Neural progenitor cell (in vitro differentiated cells): Measurements from ENCODE around the gene MYRFL. TPM values are rescaled to one million over a fixed set of nuclear protein-coding genes. Genes with fewer than 3 reads are reported as not detected.

Experiments
- DNase-seq: peaks from one replicate; pipeline ENCODE4 v3.0.0-alpha.2; 2016; ENCODE audit warnings: low spot score
- H2AFZ ChIP-seq: fragments of 200-600 bp; sonication (generic); replicated peaks from 2 replicates; pipeline ENCODE4 v1.6.1; 2016; ENCODE audit warnings: antibody characterized with exemption
- H3F3A ChIP-seq: fragments of 200-600 bp; sonication (generic); 2 replicates; pipeline ENCODE4 v1.6.1; 2016; ENCODE audit warnings: antibody characterized with exemption, low read depth
- H3K27ac ChIP-seq: fragments of 200-600 bp; sonication (generic); 2 replicates; pipeline ENCODE4 v1.5.1; 2016; ENCODE audit warnings: mild to moderate bottlenecking
- H3K27me3 ChIP-seq: fragments of 200-600 bp; sonication (generic); 2 replicates; pipeline ENCODE4 v1.6.1; 2016; ENCODE audit warnings: mild to moderate bottlenecking, moderate library complexity
- H3K36me3 ChIP-seq: fragments of 200-600 bp; sonication (generic); 2 replicates; pipeline ENCODE4 v1.5.1; 2016
- H3K4me1 ChIP-seq: fragments of 200-600 bp; sonication (generic); 2 replicates; pipeline ENCODE4 v1.6.1; 2016; ENCODE audit warnings: mixed run types
- H3K4me2 ChIP-seq: fragments of 200-600 bp; sonication (generic); 2 replicates; pipeline ENCODE4 v1.6.1; 2016
- H3K4me3 ChIP-seq: fragments of 200-600 bp; sonication (generic); 2 replicates; pipeline ENCODE4 v1.5.1; 2016
- H3K79me2 ChIP-seq: fragments of 200-600 bp; sonication (generic); 2 replicates; pipeline ENCODE4 v1.6.1; 2016; ENCODE audit warnings: low read depth
- H3K9ac ChIP-seq: fragments of 200-600 bp; sonication (generic); 2 replicates; pipeline ENCODE4 v1.6.1; 2016
- H3K9me3 ChIP-seq: fragments of 200-600 bp; sonication (generic); 2 replicates; pipeline ENCODE4 v1.5.1; 2016; ENCODE audit warnings: low read depth
- H4K20me1 ChIP-seq: fragments of 200-600 bp; sonication (generic); 2 replicates; pipeline ENCODE4 v1.6.1; 2016; ENCODE audit warnings: low read depth
- H3K27ac Mint-ChIP-seq: 3 replicates; pipeline ENCODE4 v1.8.0; 2021; ENCODE audit warnings: mixed read lengths
- H3K27me3 Mint-ChIP-seq: 2 replicates; pipeline ENCODE4 v1.8.0; 2022; ENCODE audit warnings: low read depth, mild to moderate bottlenecking, inconsistent platforms, moderate library complexity, mixed read lengths; ENCODE audit not compliant: insufficient read depth
- H3K36me3 Mint-ChIP-seq: 3 replicates; pipeline ENCODE4 v1.8.0; 2021; ENCODE audit warnings: mixed read lengths
- H3K4me1 Mint-ChIP-seq: 3 replicates; pipeline ENCODE4 v1.8.0; 2021; ENCODE audit warnings: mixed read lengths
- H3K4me3 Mint-ChIP-seq: 3 replicates; pipeline ENCODE4 v1.8.0; 2021; ENCODE audit warnings: mild to moderate bottlenecking, moderate library complexity, mixed read lengths
- H3K9me3 Mint-ChIP-seq: 3 replicates; pipeline ENCODE4 v1.8.0; 2020; ENCODE audit warnings: mixed read lengths
- CTCF ChIP-seq: fragments of 200-600 bp; sonication (generic); IDR thresholded peaks from 2 replicates; pipeline ENCODE4 v1.5.1; 2017; ENCODE audit warnings: antibody characterized with exemption, mild to moderate bottlenecking
- EZH2 ChIP-seq: fragments of 200-600 bp; sonication (generic); IDR thresholded peaks from 2 replicates; pipeline ENCODE4 v1.6.1; 2017; ENCODE audit warnings: antibody characterized with exemption, mild to moderate bottlenecking, moderate library complexity
- EZH2phosphoT487 ChIP-seq: fragments of 200-600 bp; sonication (generic); IDR thresholded peaks from 2 replicates; pipeline ENCODE4 v1.6.1; 2017; ENCODE audit warnings: antibody characterized with exemption
- total RNA-seq: library from RNA; depleted of rRNA; stranded (reverse); fragments of >200 nt; gene quantifications from 2 replicates; pipeline ENCODE4 v1.2.3, GENCODE V29; 2015; ENCODE audit warnings: low replicate concordance

Gene MYRFL
- total RNA-seq, 1 donor from 2014 or later, result not detected

GRCh38 chr12:69822201-69822860, 2.7 kb upstream of the MYRFL start:
- H3K9ac ChIP-seq, result no peak overlapping the region
- DNase-seq, result no peak
- no peak overlapping the region for H2AFZ ChIP-seq
- H3K4me1 ChIP-seq, result no peaks in the 10 kb centered on the region
- H3F3A ChIP-seq, result peaks cover 3% of the 10 kb centered on the region
- H3K4me3 ChIP-seq, result no peak overlapping the region
- no peaks in the 10 kb centered on the region for H3K79me2 ChIP-seq
- H3K9me3 ChIP-seq, result no peaks in the 10 kb centered on the region
- Mint-ChIP-seq H3K27ac (no peak overlapping the region), H3K4me3 (no peak overlapping the region), H3K4me1 (no peaks in the 10 kb centered on the region), H3K36me3 (no peaks in the 10 kb centered on the region), H3K9me3 (no peaks in the 10 kb centered on the region), H3K27me3 (no peaks in the 10 kb centered on the region)
- H3K4me2 ChIP-seq, result no peak overlapping the region
- no peaks in the 10 kb centered on the region for H4K20me1 ChIP-seq
- TF ChIP-seq CTCF, result no peak
- no peak for TF ChIP-seq EZH2
- no peak for TF ChIP-seq EZH2phosphoT487
- no peaks in the 10 kb centered on the region for H3K27me3 ChIP-seq
- no peaks in the 10 kb centered on the region for H3K36me3 ChIP-seq
- H3K27ac ChIP-seq, result no peak overlapping the region

- no peaks in the 10 kb centered on the region for H3K4me1 Mint-ChIP-seq
- Histone ChIP-seq H3K9me3 (no peaks in the 10 kb centered on the region), H3K4me3 (no peak overlapping the region), H3K36me3 (no peaks in the 10 kb centered on the region), H3K27me3 (no peaks in the 10 kb centered on the region), H3F3A (peaks cover 3% of the 10 kb centered on the region), H3K9ac (no peak overlapping the region), H3K4me1 (no peaks in the 10 kb centered on the region), H3K4me2 (no peak overlapping the region), H3K27ac (no peak overlapping the region), H4K20me1 (no peaks in the 10 kb centered on the region), H3K79me2 (no peaks in the 10 kb centered on the region), H2AFZ (no peak overlapping the region)
- no peaks in the 10 kb centered on the region for H3K27me3 Mint-ChIP-seq
- H3K36me3 Mint-ChIP-seq, result no peaks in the 10 kb centered on the region
- TF ChIP-seq CTCF (no peak), EZH2phosphoT487 (no peak), EZH2 (no peak)
- H3K9me3 Mint-ChIP-seq, result no peaks in the 10 kb centered on the region
- no peak overlapping the region for H3K27ac Mint-ChIP-seq
- H3K4me3 Mint-ChIP-seq, result no peak overlapping the region
- no peak for DNase-seq
Observed at GRCh38 chr12:69824028-69824427, 999 bp upstream of the MYRFL start.

- H3K27ac Mint-ChIP-seq, result no peak overlapping the region
- peaks cover 4% of the 10 kb centered on the region for H3K27me3 Mint-ChIP-seq
- TF ChIP-seq CTCF, result no peak
- no peak for TF ChIP-seq EZH2
- TF ChIP-seq EZH2phosphoT487, result no peak
- H3K4me1 Mint-ChIP-seq, result no peaks in the 10 kb centered on the region
- no peak overlapping the region for H3K27ac ChIP-seq
- no peak for DNase-seq
- no peak overlapping the region for H3K9ac ChIP-seq
- no peaks in the 10 kb centered on the region for H3K9me3 Mint-ChIP-seq
- H3K4me2 ChIP-seq, result no peak overlapping the region
- H3K4me1 ChIP-seq, result no peaks in the 10 kb centered on the region
- no peaks in the 10 kb centered on the region for H3K9me3 ChIP-seq
- H3K4me3 Mint-ChIP-seq, result no peak overlapping the region
- peaks cover 3% of the 10 kb centered on the region for H3F3A ChIP-seq
- no peaks in the 10 kb centered on the region for H3K79me2 ChIP-seq
- no peaks in the 10 kb centered on the region for H4K20me1 ChIP-seq
- H3K36me3 Mint-ChIP-seq, result no peaks in the 10 kb centered on the region
- no peak overlapping the region for H3K4me3 ChIP-seq
- H3K27me3 ChIP-seq, result no peaks in the 10 kb centered on the region
- H2AFZ ChIP-seq, result no peak overlapping the region
- H3K36me3 ChIP-seq, result no peaks in the 10 kb centered on the region
Observed at GRCh38 chr12:69828897-69829296, 3.9 kb downstream of the MYRFL start.
